A549 (cell line): Measurements from ENCODE around the gene MGAT5B. TPM values are rescaled to one million over a fixed set of nuclear protein-coding genes. Genes with fewer than 3 reads are reported as not detected.

Source experiments
- ATAC-seq, 2 experiments: fragments of 200-7000 bp in 1 of 2; fragments of >200 bp in 1 of 2; cut with Nextera tagmentation in 1 of 2; cut with Tn5 transposase in 1 of 2; 3 replicates each; pipeline versions ENCODE4 v1.8.0 to v1.9.1; 2018 to 2020; ENCODE audit warnings: mild to moderate bottlenecking in 1 of 2, moderate library complexity in 1 of 2
- CTCF ChIA-PET: fragments of 300-600 bp; sonication (Branson Sonifier 250); formaldehyde crosslinking; extraction: SDS; loops from one replicate; lab custom pipeline; 2021; ENCODE audit warnings: antibody characterized with exemption, inconsistent platforms; lab: Yijun Ruan, JAX
- POLR2A ChIA-PET: fragments of 350-600 bp; formaldehyde crosslinking; extraction: SDS; loops from one replicate; lab custom pipeline; 2021; ENCODE audit warnings: antibody characterized with exemption, inconsistent platforms; lab: Yijun Ruan, JAX
- DNase-seq, 2 experiments: peaks; one replicate each; pipeline versions ENCODE4 v3.0.0 to v3.0.0-alpha.2; 2011 to 2016; ENCODE audit warnings: low read depth in 1 of 2, low spot score in 1 of 2
- FAIRE-seq: peaks from 2 replicates; lab custom pipeline; 2011; peaks lifted over from hg19 to GRCh38; lab: Jason Lieb, UNC
- H3K27ac ChIP-seq, 2 experiments: fragments of >200 bp; sonication (Bioruptor Twin); formaldehyde crosslinking; 3 replicates each; pipeline ENCODE4 v1.5.1; 2016 to 2017
- H3K4me1 ChIP-seq: fragments of >200 bp; sonication (Bioruptor Twin); formaldehyde crosslinking; 3 replicates; pipeline ENCODE4 v1.6.1; 2016
- H3K4me2 ChIP-seq: fragments of >200 bp; sonication (Bioruptor Twin); formaldehyde crosslinking; 3 replicates; pipeline ENCODE4 v1.6.1; 2016
- H3K4me3 ChIP-seq: fragments of >200 bp; sonication (Bioruptor Twin); formaldehyde crosslinking; 3 replicates; pipeline ENCODE4 v1.5.1; 2016
- H3K9me3 ChIP-seq: fragments of >200 bp; sonication (Bioruptor Twin); formaldehyde crosslinking; 3 replicates; pipeline ENCODE4 v1.6.1; 2016
- ATOH8 ChIP-seq: fragments of 250-450 bp; sonication (Bioruptor Pico); IDR thresholded peaks from 2 replicates; pipeline ENCODE4 v1.5.0; 2020; ENCODE audit warnings: low read depth, mild to moderate bottlenecking, moderate library complexity
- BCL3 ChIP-seq: fragments of >200 bp; sonication (Bioruptor Twin); formaldehyde crosslinking; IDR thresholded peaks from 3 replicates; pipeline ENCODE4 v1.6.1; 2016
- CBX2 ChIP-seq: fragments of 200-600 bp; sonication (generic); IDR thresholded peaks from 2 replicates; pipeline ENCODE4 v1.6.1; 2016; ENCODE audit warnings: low read depth, mild to moderate bottlenecking, borderline replicate concordance
- CBX8 ChIP-seq: fragments of 200-600 bp; sonication (generic); IDR thresholded peaks from 2 replicates; pipeline ENCODE4 v1.6.1; 2016
- CHD2 ChIP-seq: fragments of 150-350 bp; IDR thresholded peaks from 2 replicates; pipeline ENCODE4 v1.6.1; 2014; ENCODE audit warnings: low read length; ENCODE audit not compliant: partially characterized antibody
- CTCF ChIP-seq: fragments of >200 bp; sonication (Bioruptor Twin); formaldehyde crosslinking; IDR thresholded peaks from 3 replicates; pipeline ENCODE4 v1.5.1; 2016
- E2F6 ChIP-seq: IDR thresholded peaks from 2 replicates; pipeline ENCODE4 v1.6.1; 2012; ENCODE audit warnings: low read depth, borderline replicate concordance
- FOXS1 ChIP-seq: fragments of 250-450 bp; sonication (Bioruptor Pico); IDR thresholded peaks from 2 replicates; pipeline ENCODE4 v1.5.0; 2020; ENCODE audit warnings: mild to moderate bottlenecking, moderate library complexity
- GATA3 ChIP-seq: IDR thresholded peaks from 2 replicates; pipeline ENCODE4 v1.6.1; 2012; ENCODE audit warnings: borderline replicate concordance
- HEYL ChIP-seq: fragments of 250-450 bp; sonication (Bioruptor Pico); IDR thresholded peaks from 2 replicates; pipeline ENCODE4 v1.8.0; 2021; ENCODE audit warnings: mild to moderate bottlenecking, moderate library complexity
- HOXB5 ChIP-seq: fragments of 250-450 bp; sonication (Bioruptor Pico); IDR thresholded peaks from 2 replicates; pipeline ENCODE4 v1.5.0; 2020; ENCODE audit warnings: mild to moderate bottlenecking, moderate library complexity
- JUN ChIP-seq, 2 experiments: fragments of >200 bp; sonication (Bioruptor Twin); formaldehyde crosslinking; IDR thresholded peaks; 2 replicates in 1 of 2; 3 replicates in 1 of 2; pipeline ENCODE4 v1.6.1; 2016 to 2017
- NPAS2 ChIP-seq: fragments of 250-450 bp; sonication (Bioruptor Pico); IDR thresholded peaks from 2 replicates; pipeline ENCODE4 v1.8.0; 2022; ENCODE audit warnings: mild to moderate bottlenecking, moderate library complexity, borderline replicate concordance
- PBX3 ChIP-seq: IDR thresholded peaks from 2 replicates; pipeline ENCODE4 v1.6.1; 2012
- RAD21 ChIP-seq, 2 experiments: fragments of >200 bp in 1 of 2; sonication (Bioruptor Twin) in 1 of 2; formaldehyde crosslinking in 1 of 2; IDR thresholded peaks in 1 of 2; conservative IDR thresholded peaks in 1 of 2; 2 replicates in 1 of 2; 3 replicates in 1 of 2; pipeline ENCODE4 v1.6.1; 2012 to 2018; ENCODE audit warnings: inconsistent platforms in 1 of 2
- RCOR1 ChIP-seq: fragments of 150-350 bp; IDR thresholded peaks from 2 replicates; pipeline ENCODE4 v1.6.1; 2014; ENCODE audit warnings: antibody characterized with exemption, low read length, low read depth
- RFX5 ChIP-seq: fragments of 450-650 bp; IDR thresholded peaks from 2 replicates; pipeline ENCODE4 v1.7.1; 2014; ENCODE audit warnings: antibody characterized with exemption, mild to moderate bottlenecking, moderate library complexity
- SMC3 ChIP-seq: fragments of >200 bp; sonication (Bioruptor Twin); formaldehyde crosslinking; IDR thresholded peaks from 3 replicates; pipeline ENCODE4 v1.6.1; 2018; ENCODE audit warnings: inconsistent platforms
- TP53 ChIP-seq: fragments of 250-450 bp; sonication (Bioruptor Pico); IDR thresholded peaks from 2 replicates; pipeline ENCODE4 v1.5.0; 2021; ENCODE audit warnings: mild to moderate bottlenecking, moderate library complexity
- whole genome bisulfite sequencing: methylation state at CpG from one replicate; pipeline ENCODE4 v1.1.6; 2017; ENCODE audit errors: missing lambda C conversion rate; 5-methylcytosine and 5-hydroxymethylcytosine counted together
- polyA plus RNA-seq, 4 experiments: library from polyadenylated mRNA; depleted of rRNA in 3 of 4; stranded (reverse); fragments of >200 nt; fragmentation: RNase III in 1 of 4; extraction: RNeasy Plus Mini Kit Qiagen cat#74134 plus additional on column Dnase treatment in 1 of 4; gene quantifications; 2 replicates in 3 of 4; 3 replicates in 1 of 4; pipeline ENCODE4 v1.2.3, GENCODE V29; 2011 to 2017

The MGAT5B gene
- polyA plus RNA-seq, 2 of the 4 experiments (the other 2 are of a cell fraction): 7.6 to 22.8 TPM

GRCh38 chr17:76961869-76962268, 93.7 kb downstream of the MGAT5B start:
- H3K4me1 ChIP-seq: no peaks in the 10 kb centered on the region
- ATAC-seq: no peak
- no peak overlapping the region for H3K4me3 ChIP-seq
- TF ChIP-seq FOXS1 (CRISPR knock-in tag): no peak
- TF ChIP-seq SMC3: no peak
- no peak for TF ChIP-seq ATOH8
- TF ChIP-seq CBX2: no peak
- TF ChIP-seq HOXB5 (CRISPR knock-in tag): no peak
- TF ChIP-seq CTCF: no peak
- TF ChIP-seq RFX5: no peak
- no peak for TF ChIP-seq RAD21 (conservative IDR thresholded peaks at IDR 0.05 in 1 of 2, IDR thresholded peaks at IDR 0.05 in 1 of 2)
- no peak for TF ChIP-seq GATA3
- no peak for TF ChIP-seq JUN (IDR thresholded peaks at IDR 0.05)
- no peak for TF ChIP-seq PBX3
- no peak for TF ChIP-seq TP53
- no peak for TF ChIP-seq E2F6
- TF ChIP-seq BCL3: no peak
- TF ChIP-seq CHD2: no peak
- TF ChIP-seq RCOR1: no peak
- no peak for TF ChIP-seq HEYL
- TF ChIP-seq CBX8: no peak
- H3K4me2 ChIP-seq: no peak overlapping the region
- WGBS: 85% methylated on average over 13 of the region's 13 CpGs
- no peak for FAIRE-seq
- H3K9me3 ChIP-seq: no peaks in the 10 kb centered on the region
- ChIA-PET POLR2A (no interaction called here), CTCF (interaction anchor here (2.3 to 2.8 kb wide), 2 partner anchors 94 to 95 kb away, joined by 11 to 16 read pairs; partner anchors contain the start of gene MGAT5B)
- DNase-seq: no peak
- no peak overlapping the region for H3K27ac ChIP-seq

- POLR2A ChIA-PET: no interaction called here
- TF ChIP-seq NPAS2 (CRISPR knock-in tag) (no peak), JUN (IDR thresholded peaks at IDR 0.05) (no peak)
- Histone ChIP-seq H3K4me3 (no peak overlapping the region), H3K4me1 (no peaks in the 10 kb centered on the region), H3K27ac (no peak overlapping the region), H3K4me2 (no peak overlapping the region), H3K9me3 (no peaks in the 10 kb centered on the region)
- FAIRE-seq (no peak), DNase-seq (no peak), ATAC-seq (no peak)
- CTCF ChIA-PET: interaction anchor here (0.8 to 2.8 kb wide), 5 partner anchors 9 to 96 kb away, joined by 3 to 16 read pairs (median 4); partner anchors contain the start of gene MGAT5B
- WGBS: 76% methylated on average over 1 of the region's 1 CpG
Measured at GRCh38 chr17:76962858-76963257, 94.7 kb downstream of the MGAT5B start.
